GM18519 (cell line): ENCODE measurements around the gene IFT27.

Experiments used
- ATAC-seq: cut with Tn5 transposase; IDR thresholded peaks from one replicate; pipeline ENCODE4 v1.9.1; 2021; ENCODE audit warnings: mild to moderate bottlenecking, moderate library complexity; ENCODE audit not compliant: unreplicated experiment, low FRiP score

The IFT27 gene

GRCh38 chr22:36797911-36798673 lies 22.2 kb upstream of the IFT27 start:
- no peak for ATAC-seq

GRCh38 chr22:36797374-36797773 lies 21.5 kb upstream of the IFT27 start:
- no peak for ATAC-seq

- ATAC-seq, result no peak
Measured at GRCh38 chr22:36796552-36797175, 20.7 kb upstream of the IFT27 start.

- ATAC-seq, result no peak
Measured at GRCh38 chr22:36795633-36796032, 19.7 kb upstream of the IFT27 start.

- no peak for ATAC-seq
Measured at GRCh38 chr22:36790648-36791047, 14.7 kb upstream of the IFT27 start.

GRCh38 chr22:36787204-36787988 lies 11.5 kb upstream of the IFT27 start:
- ATAC-seq, result no peak

GRCh38 chr22:36783743-36784142 lies 7.8 kb upstream of the IFT27 start:
- ATAC-seq, result no peak

GRCh38 chr22:36781656-36782627 lies 6.0 kb upstream of the IFT27 start:
- no peak for ATAC-seq

- no peak for ATAC-seq
Measured at GRCh38 chr22:36778020-36778419, 2.1 kb upstream of the IFT27 start.

- ATAC-seq, result no peak
Measured at GRCh38 chr22:36776722-36777121, 803 bp upstream of the IFT27 start.

- ATAC-seq, result no peak
Measured at GRCh38 chr22:36775586-36775963, 344 bp downstream of the IFT27 start.

- no peak for ATAC-seq
Measured at GRCh38 chr22:36773935-36774334, 2.0 kb downstream of the IFT27 start.

- ATAC-seq, result no peak
Measured at GRCh38 chr22:36772451-36772850, 3.5 kb downstream of the IFT27 start.

- no peak for ATAC-seq
Measured at GRCh38 chr22:36771356-36772063, 4.4 kb downstream of the IFT27 start.

GRCh38 chr22:36770513-36771231 lies 5.2 kb downstream of the IFT27 start:
- no peak for ATAC-seq

- no peak for ATAC-seq
Measured at GRCh38 chr22:36769541-36770512, 6.1 kb downstream of the IFT27 start.

- no peak for ATAC-seq
Measured at GRCh38 chr22:36768616-36769015, 7.3 kb downstream of the IFT27 start.

GRCh38 chr22:36768141-36768540 lies 7.8 kb downstream of the IFT27 start:
- ATAC-seq, result no peak
